GM12878 (cell line): ENCODE results near the gene SLC12A3. TPM values are rescaled to one million over a fixed set of nuclear protein-coding genes. Genes with fewer than 3 reads are reported as not detected.

ENCODE experiments used
- ATF3 ChIP-seq: IDR thresholded peaks from 2 replicates; pipeline ENCODE4 v1.6.1; 2011; ENCODE audit warnings: low read depth, mild to moderate bottlenecking, low read length, moderate library complexity, borderline replicate concordance; ENCODE audit errors: extremely low read depth
- BCL11A ChIP-seq: IDR thresholded peaks from 2 replicates; pipeline ENCODE4 v1.6.1; 2011; ENCODE audit warnings: low read depth, low read length
- CREM ChIP-seq: IDR thresholded peaks from 2 replicates; pipeline ENCODE4 v1.6.1; 2014; ENCODE audit warnings: antibody characterized with exemption, low read depth
- E2F4 ChIP-seq: IDR thresholded peaks from 2 replicates; pipeline ENCODE4 v1.6.1; 2012; ENCODE audit warnings: low read depth, low read length, improper control_type of control experiment
- FOXM1 ChIP-seq: IDR thresholded peaks from 2 replicates; pipeline ENCODE4 v1.6.1; 2012; ENCODE audit warnings: low read depth, mild to moderate bottlenecking, inconsistent platforms, low read length, moderate library complexity
- GATAD2B ChIP-seq: fragments of 450-650 bp; conservative IDR thresholded peaks from 2 replicates; pipeline ENCODE4 v1.6.1; 2017; ENCODE audit warnings: low read depth, mild to moderate bottlenecking, moderate library complexity
- IKZF1 ChIP-seq: fragments of 450-650 bp; conservative IDR thresholded peaks from 2 replicates; pipeline ENCODE4 v1.6.1; 2017; ENCODE audit warnings: antibody characterized with exemption, mild to moderate bottlenecking
- LARP7 ChIP-seq: fragments of 450-650 bp; IDR thresholded peaks from 2 replicates; pipeline ENCODE4 v1.6.1; 2017; ENCODE audit warnings: mild to moderate bottlenecking
- NFXL1 ChIP-seq: fragments of 450-650 bp; IDR thresholded peaks from 2 replicates; pipeline ENCODE4 v1.6.1; 2017; ENCODE audit warnings: antibody characterized with exemption, mild to moderate bottlenecking, borderline replicate concordance
- NR2F1 ChIP-seq: fragments of 450-650 bp; conservative IDR thresholded peaks from 2 replicates; pipeline ENCODE4 v1.6.1; 2017; ENCODE audit warnings: mild to moderate bottlenecking
- NRF1 ChIP-seq: conservative IDR thresholded peaks from 2 replicates; pipeline ENCODE4 v1.6.1; 2011; ENCODE audit warnings: mild to moderate bottlenecking, low read depth, low read length, improper control_type of control experiment
- PAX5 ChIP-seq: IDR thresholded peaks from 2 replicates; pipeline ENCODE4 v1.6.1; 2011; ENCODE audit warnings: low read depth, low read length, borderline replicate concordance
- SP1 ChIP-seq: IDR thresholded peaks from one replicate; pipeline ENCODE4 v1.6.1; 2011; ENCODE audit warnings: low read depth, low read length
- SPI1 ChIP-seq: IDR thresholded peaks from 2 replicates; pipeline ENCODE4 v1.6.1; 2011; ENCODE audit warnings: low read depth, mild to moderate bottlenecking, low read length, moderate library complexity, borderline replicate concordance; ENCODE audit not compliant: insufficient read depth
- TBL1XR1 ChIP-seq: IDR thresholded peaks from 2 replicates; pipeline ENCODE4 v1.6.1; 2012; ENCODE audit warnings: low read depth, low read length, improper control_type of control experiment
- TCF7 ChIP-seq: IDR thresholded peaks from 2 replicates; pipeline ENCODE4 v1.6.1; 2014; ENCODE audit warnings: antibody characterized with exemption, borderline replicate concordance
- ZNF217 ChIP-seq: fragments of 450-650 bp; IDR thresholded peaks from 2 replicates; pipeline ENCODE4 v1.6.1; 2017; ENCODE audit warnings: antibody characterized with exemption, mild to moderate bottlenecking
- ZNF384 ChIP-seq: IDR thresholded peaks from 2 replicates; pipeline ENCODE4 v1.6.1; 2012; ENCODE audit warnings: low read depth, mild to moderate bottlenecking, low read length, improper control_type of control experiment, borderline replicate concordance
- ZNF592 ChIP-seq: fragments of 450-650 bp; IDR thresholded peaks from 2 replicates; pipeline ENCODE4 v1.6.1; 2017; ENCODE audit warnings: mild to moderate bottlenecking, moderate library complexity
- ZNF687 ChIP-seq: fragments of 450-650 bp; IDR thresholded peaks from 2 replicates; pipeline ENCODE4 v1.6.1; 2017; ENCODE audit warnings: mild to moderate bottlenecking, moderate library complexity
- polyA plus RNA-seq, 11 experiments: library from polyadenylated mRNA; depleted of rRNA in 4 of 11; unstranded in 6 of 11; stranded (reverse) in 5 of 11; fragments of >200 nt; fragmentation: Nextera tagmentation in 4 of 11; fragmentation: Illumina TruSeq in 1 of 11; extraction: Ambion mirVana in 4 of 11; extraction: Trizol in 1 of 11; gene quantifications; 1 replicate in 1 of 11; 2 replicates in 10 of 11; pipeline versions ENCODE4 v1.2.1 to v1.2.3, GENCODE V29; 2011 to 2016; ENCODE audit warnings: inconsistent platforms in 2 of 11, missing spikeins in 2 of 11, low read depth in 1 of 11
- total RNA-seq, 4 experiments: library from RNA; depleted of rRNA in 3 of 4; stranded (reverse); fragments of >200 nt in 3 of 4; fragmentation: Illumina TruSeq in 1 of 4; extraction: Trizol in 1 of 4; gene quantifications; 2 replicates each; pipeline versions ENCODE4 v1.2.1 to v1.2.3, GENCODE V29; 2013 to 2021

The SLC12A3 gene
- total and polyA plus RNA-seq, 10 of the 15 experiments (the other 5 are each of a cell fraction or from before 2014, with no cell fraction given) = 0.05 to 6.3 (median 3.1) TPM

GRCh38 chr16:56910654-56911539, 45.9 kb downstream of the SLC12A3 start (continued):
- peak; percentile 49; the same call in 1 of the 2 replicates for TF ChIP-seq ZNF592
- peak; percentile 73; the same call in 1 of the 2 replicates for TF ChIP-seq FOXM1
- TF ChIP-seq TBL1XR1 = peak; percentile 23; the same call in 1 of the 2 replicates
- TF ChIP-seq BCL11A = peak; percentile 68
- TF ChIP-seq IKZF1 = peak; percentile 97
- no peak for TF ChIP-seq E2F4
- TF ChIP-seq TCF7 = 0 out of 2 replicates have a peak, but pooled peaks have one; percentile 73
- TF ChIP-seq SPI1 = peak; percentile 78
- TF ChIP-seq SP1 = peak; percentile 60
- TF ChIP-seq ZNF687 = peak; percentile 80
- peak; percentile 86 for TF ChIP-seq CREM
- 0 out of 2 replicates have a peak, but pooled peaks have one; percentile 13 for TF ChIP-seq LARP7
- TF ChIP-seq ZNF217 = no peak
- TF ChIP-seq GATAD2B = peak; percentile 45; the same call in 1 of the 2 replicates
- TF ChIP-seq NFXL1 = no peak
- TF ChIP-seq NRF1 = no peak
- peak; percentile 69; the same call in 1 of the 2 replicates for TF ChIP-seq PAX5
- TF ChIP-seq NR2F1 = peak; percentile 43; the same call in 1 of the 2 replicates
- no peak for TF ChIP-seq ZNF384
- TF ChIP-seq ATF3 = no peak
